Omental fat pad (tissue), 4 donors: ENCODE results near the gene SLC1A4. TPM values are rescaled to one million over a fixed set of nuclear protein-coding genes. Genes with fewer than 3 reads are reported as not detected.

Source experiments
- ATAC-seq: fragments of 150-250 bp; one replicate; pipeline ENCODE4 v1.9.1; 2016; ENCODE audit warnings: mild to moderate bottlenecking, moderate library complexity; ENCODE audit not compliant: low FRiP score
- DNase-seq: peaks from one replicate; pipeline ENCODE4 v3.0.0-alpha.2; 2019; ENCODE audit warnings: low spot score
- CTCF ChIP-seq, 3 donors: fragments of 450-650 bp; IDR thresholded peaks; one replicate each; pipeline ENCODE4 v1.5.1; 2016 to 2017; ENCODE audit warnings: antibody characterized with exemption in 3 of 3, mild to moderate bottlenecking in 3 of 3, moderate library complexity in 2 of 3
- total RNA-seq, 4 donors: library from RNA; depleted of rRNA; stranded (reverse); fragments of >200 nt; gene quantifications; one replicate each; pipeline ENCODE4 v1.1.0, GENCODE V29; 2016

The SLC1A4 gene
- total RNA-seq, 4 donors from 2014 or later = 6.5 to 14.4 (median 7.0) TPM

- peak; percentile 88 for ATAC-seq
- DNase-seq = peak; percentile 78
- TF ChIP-seq CTCF (IDR thresholded peaks at IDR 0.05) = peak in 2 of 3 donors; percentile 34 to 83
Observed at GRCh38 chr2:65040400-65041261, 51.4 kb downstream of the SLC1A4 start.

GRCh38 chr2:65043001-65043400 lies 53.8 kb downstream of the SLC1A4 start:
- no peak for TF ChIP-seq CTCF (IDR thresholded peaks at IDR 0.05)
- DNase-seq (no peak), ATAC-seq (no peak)

- DNase-seq = no peak
- no peak for TF ChIP-seq CTCF (IDR thresholded peaks at IDR 0.05)
- ATAC-seq = no peak
Observed at GRCh38 chr2:65044097-65044735, 55.0 kb downstream of the SLC1A4 start.

GRCh38 chr2:65045651-65046050 lies 56.5 kb downstream of the SLC1A4 start:
- no peak for ATAC-seq
- no peak for TF ChIP-seq CTCF (IDR thresholded peaks at IDR 0.05)
- DNase-seq = no peak

- ATAC-seq = no peak
- TF ChIP-seq CTCF (IDR thresholded peaks at IDR 0.05) = no peak
- DNase-seq = no peak
Observed at GRCh38 chr2:65046633-65047407, 57.6 kb downstream of the SLC1A4 start.

- ATAC-seq = no peak
- DNase-seq = no peak
Observed at GRCh38 chr2:65049010-65049639, 59.9 kb downstream of the SLC1A4 start.

More at GRCh38 chr2:65049010-65049639, 59.9 kb downstream of the SLC1A4 start:
- no peak for TF ChIP-seq CTCF (IDR thresholded peaks at IDR 0.05)
